Measurements from ENCODE around the gene PPP2R5C. TPM values are rescaled to one million over a fixed set of nuclear protein-coding genes. Genes with fewer than 3 reads are reported as not detected.

PPP2R5C gene
- polyA plus RNA-seq, 1 donor from 2014 or later, result 111 TPM

DNA sequence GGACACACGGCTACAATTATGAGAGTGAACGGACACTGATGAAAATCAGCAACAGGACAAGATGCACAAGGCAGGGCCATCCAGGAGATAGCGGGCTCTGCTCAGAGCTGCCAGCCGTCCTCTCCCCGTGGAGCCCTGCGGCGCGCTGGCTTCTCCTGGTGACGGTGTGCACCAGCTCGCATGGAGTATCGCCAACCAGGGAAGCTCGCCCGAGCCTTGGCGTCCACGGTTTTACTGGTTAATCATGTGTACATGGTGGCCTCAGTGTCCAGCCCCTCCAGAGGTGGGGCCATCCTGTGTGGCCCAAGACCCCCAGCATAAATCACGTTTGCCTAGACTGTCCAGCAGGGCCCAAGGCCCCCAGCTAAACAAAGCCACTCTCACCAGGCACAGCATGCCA, 171.7 kb downstream of the PPP2R5C start:
- Histone ChIP-seq H3K9me3 (ENCODE audit: low read length) (no peaks in the 10 kb centered on the region), H3K9ac (ENCODE audit: low read length) (no peak overlapping the region)
- TF ChIP-seq POLR2AphosphoS5 (IDR thresholded peaks at IDR 0.05), result no peak
- TF ChIP-seq EP300 (conservative IDR thresholded peaks at IDR 0.05; ENCODE audit: poor library complexity, severe bottlenecking), result no peak
- TF ChIP-seq, protein P1, sequence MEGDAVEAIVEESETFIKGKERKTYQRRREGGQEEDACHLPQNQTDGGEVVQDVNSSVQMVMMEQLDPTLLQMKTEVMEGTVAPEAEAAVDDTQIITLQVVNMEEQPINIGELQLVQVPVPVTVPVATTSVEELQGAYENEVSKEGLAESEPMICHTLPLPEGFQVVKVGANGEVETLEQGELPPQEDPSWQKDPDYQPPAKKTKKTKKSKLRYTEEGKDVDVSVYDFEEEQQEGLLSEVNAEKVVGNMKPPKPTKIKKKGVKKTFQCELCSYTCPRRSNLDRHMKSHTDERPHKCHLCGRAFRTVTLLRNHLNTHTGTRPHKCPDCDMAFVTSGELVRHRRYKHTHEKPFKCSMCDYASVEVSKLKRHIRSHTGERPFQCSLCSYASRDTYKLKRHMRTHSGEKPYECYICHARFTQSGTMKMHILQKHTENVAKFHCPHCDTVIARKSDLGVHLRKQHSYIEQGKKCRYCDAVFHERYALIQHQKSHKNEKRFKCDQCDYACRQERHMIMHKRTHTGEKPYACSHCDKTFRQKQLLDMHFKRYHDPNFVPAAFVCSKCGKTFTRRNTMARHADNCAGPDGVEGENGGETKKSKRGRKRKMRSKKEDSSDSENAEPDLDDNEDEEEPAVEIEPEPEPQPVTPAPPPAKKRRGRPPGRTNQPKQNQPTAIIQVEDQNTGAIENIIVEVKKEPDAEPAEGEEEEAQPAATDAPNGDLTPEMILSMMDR (IDR thresholded peaks at IDR 0.05; ENCODE audit: poor library complexity, severe bottlenecking), result no peak
- no peak for TF ChIP-seq RAD21 (conservative IDR thresholded peaks at IDR 0.05)
- TF ChIP-seq TAF1 (IDR thresholded peaks at IDR 0.05; ENCODE audit: low read depth), result no peak
- TF ChIP-seq SMC3 (conservative IDR thresholded peaks at IDR 0.05; ENCODE audit: poor library complexity), result no peak
- no peak for TF ChIP-seq EZH2 (IDR thresholded peaks at IDR 0.05; ENCODE audit: borderline replicate concordance, insufficient read depth, low read length, poor library complexity, severe bottlenecking)
- TF ChIP-seq, protein P2, sequence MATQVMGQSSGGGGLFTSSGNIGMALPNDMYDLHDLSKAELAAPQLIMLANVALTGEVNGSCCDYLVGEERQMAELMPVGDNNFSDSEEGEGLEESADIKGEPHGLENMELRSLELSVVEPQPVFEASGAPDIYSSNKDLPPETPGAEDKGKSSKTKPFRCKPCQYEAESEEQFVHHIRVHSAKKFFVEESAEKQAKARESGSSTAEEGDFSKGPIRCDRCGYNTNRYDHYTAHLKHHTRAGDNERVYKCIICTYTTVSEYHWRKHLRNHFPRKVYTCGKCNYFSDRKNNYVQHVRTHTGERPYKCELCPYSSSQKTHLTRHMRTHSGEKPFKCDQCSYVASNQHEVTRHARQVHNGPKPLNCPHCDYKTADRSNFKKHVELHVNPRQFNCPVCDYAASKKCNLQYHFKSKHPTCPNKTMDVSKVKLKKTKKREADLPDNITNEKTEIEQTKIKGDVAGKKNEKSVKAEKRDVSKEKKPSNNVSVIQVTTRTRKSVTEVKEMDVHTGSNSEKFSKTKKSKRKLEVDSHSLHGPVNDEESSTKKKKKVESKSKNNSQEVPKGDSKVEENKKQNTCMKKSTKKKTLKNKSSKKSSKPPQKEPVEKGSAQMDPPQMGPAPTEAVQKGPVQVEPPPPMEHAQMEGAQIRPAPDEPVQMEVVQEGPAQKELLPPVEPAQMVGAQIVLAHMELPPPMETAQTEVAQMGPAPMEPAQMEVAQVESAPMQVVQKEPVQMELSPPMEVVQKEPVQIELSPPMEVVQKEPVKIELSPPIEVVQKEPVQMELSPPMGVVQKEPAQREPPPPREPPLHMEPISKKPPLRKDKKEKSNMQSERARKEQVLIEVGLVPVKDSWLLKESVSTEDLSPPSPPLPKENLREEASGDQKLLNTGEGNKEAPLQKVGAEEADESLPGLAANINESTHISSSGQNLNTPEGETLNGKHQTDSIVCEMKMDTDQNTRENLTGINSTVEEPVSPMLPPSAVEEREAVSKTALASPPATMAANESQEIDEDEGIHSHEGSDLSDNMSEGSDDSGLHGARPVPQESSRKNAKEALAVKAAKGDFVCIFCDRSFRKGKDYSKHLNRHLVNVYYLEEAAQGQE (IDR thresholded peaks at IDR 0.05; ENCODE audit: borderline replicate concordance), result no peak

DNA sequence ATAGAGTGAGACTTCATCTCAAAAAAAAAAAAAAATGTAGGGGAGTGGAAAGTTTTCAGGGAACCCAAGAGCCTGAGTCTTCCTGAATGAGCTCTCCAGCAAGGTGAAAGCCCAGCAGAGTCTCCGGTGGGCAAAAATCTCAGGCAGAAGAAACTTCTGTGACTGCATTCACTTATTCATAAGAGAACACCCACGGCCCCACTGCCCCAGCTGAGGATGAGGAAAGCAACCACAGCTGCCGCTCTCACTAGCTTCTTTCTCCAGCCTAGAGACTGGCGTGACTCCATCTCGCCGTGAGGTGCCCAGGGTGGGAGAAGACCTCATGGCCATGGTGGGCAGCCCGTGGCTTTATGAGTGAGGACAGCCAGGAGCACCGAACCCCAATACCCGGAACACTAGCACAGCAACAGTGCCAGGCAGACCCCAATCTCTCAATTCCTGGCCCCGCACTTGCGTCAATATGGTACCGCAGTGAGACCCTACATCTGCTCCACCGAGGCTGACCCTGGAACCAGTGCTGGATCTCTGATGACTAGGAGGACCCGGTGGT, 173.2 kb downstream of the PPP2R5C start:
- no peaks in the 10 kb centered on the region for H4K20me1 ChIP-seq (ENCODE audit: insufficient read depth)
- no peaks in the 10 kb centered on the region for H3K79me2 ChIP-seq (replicated peaks; ENCODE audit: insufficient read depth, low read length)
- no peak overlapping the region for H3K4me2 ChIP-seq (ENCODE audit: low read length)
- H3K4me3 ChIP-seq (ENCODE audit: low read length), result no peak overlapping the region
- TF ChIP-seq EZH2 (IDR thresholded peaks at IDR 0.05; ENCODE audit: borderline replicate concordance, insufficient read depth, low read length, poor library complexity, severe bottlenecking) (no peak), SMC3 (conservative IDR thresholded peaks at IDR 0.05; ENCODE audit: poor library complexity) (no peak), MXI1 (conservative IDR thresholded peaks at IDR 0.05; ENCODE audit: poor library complexity, severe bottlenecking) (no peak), TAF1 (IDR thresholded peaks at IDR 0.05; ENCODE audit: low read depth) (no peak), POLR2AphosphoS5 (IDR thresholded peaks at IDR 0.05) (no peak)
- TF ChIP-seq, protein P1 (IDR thresholded peaks at IDR 0.05; ENCODE audit: poor library complexity, severe bottlenecking), result no peak
- TF ChIP-seq, protein P2 (IDR thresholded peaks at IDR 0.05; ENCODE audit: borderline replicate concordance), result no peak
- H3K36me3 ChIP-seq (ENCODE audit: insufficient read depth, low read length), result no peaks in the 10 kb centered on the region
- no peak overlapping the region for H3K27ac ChIP-seq (ENCODE audit: low read length)
- no peaks in the 10 kb centered on the region for H3K9me2 ChIP-seq (ENCODE audit: insufficient read depth, low read length)
- H3F3A ChIP-seq (ENCODE audit: insufficient read depth, low read length, poor library complexity, severe bottlenecking), result no peaks in the 10 kb centered on the region
- no peak overlapping the region for H2AFZ ChIP-seq (ENCODE audit: low read depth, low read length)
- H3K9me3 ChIP-seq (ENCODE audit: low read length), result no peaks in the 10 kb centered on the region
- H3K9ac ChIP-seq (ENCODE audit: low read length), result no peak overlapping the region
- H3K27me3 ChIP-seq (ENCODE audit: insufficient read depth, low read depth, low read length), result no peaks in the 10 kb centered on the region

More for the DNA sequence above, 171.7 kb downstream of the PPP2R5C start:
- H3K36me3 ChIP-seq (ENCODE audit: insufficient read depth, low read length), result no peaks in the 10 kb centered on the region
- no peak overlapping the region for H3K4me2 ChIP-seq (ENCODE audit: low read length)
- no peak overlapping the region for H2AFZ ChIP-seq (ENCODE audit: low read depth, low read length)
- no peak overlapping the region for H3K27ac ChIP-seq (ENCODE audit: low read length)
- no peaks in the 10 kb centered on the region for H3K79me2 ChIP-seq (replicated peaks; ENCODE audit: insufficient read depth, low read length)
- no peak overlapping the region for H3K4me3 ChIP-seq (ENCODE audit: low read length)
- H3K27me3 ChIP-seq (ENCODE audit: insufficient read depth, low read depth, low read length), result no peaks in the 10 kb centered on the region
- no peaks in the 10 kb centered on the region for H4K20me1 ChIP-seq (ENCODE audit: insufficient read depth)
- H3K9me2 ChIP-seq (ENCODE audit: insufficient read depth, low read length), result no peaks in the 10 kb centered on the region
- no peaks in the 10 kb centered on the region for H3F3A ChIP-seq (ENCODE audit: insufficient read depth, low read length, poor library complexity, severe bottlenecking)
